ENCODE data around the gene ZNF823. TPM values are rescaled to one million over a fixed set of nuclear protein-coding genes. Genes with fewer than 3 reads are reported as not detected.
A peak's percentile ranks its signal among the peaks of the same experiment; 100 is the strongest.

The ZNF823 gene
- total and polyA plus RNA-seq, 2 of the 13 experiments (the other 11 are each of a cell fraction or from before 2014, with no cell fraction given) = 5.7 to 11.7 TPM

DNA sequence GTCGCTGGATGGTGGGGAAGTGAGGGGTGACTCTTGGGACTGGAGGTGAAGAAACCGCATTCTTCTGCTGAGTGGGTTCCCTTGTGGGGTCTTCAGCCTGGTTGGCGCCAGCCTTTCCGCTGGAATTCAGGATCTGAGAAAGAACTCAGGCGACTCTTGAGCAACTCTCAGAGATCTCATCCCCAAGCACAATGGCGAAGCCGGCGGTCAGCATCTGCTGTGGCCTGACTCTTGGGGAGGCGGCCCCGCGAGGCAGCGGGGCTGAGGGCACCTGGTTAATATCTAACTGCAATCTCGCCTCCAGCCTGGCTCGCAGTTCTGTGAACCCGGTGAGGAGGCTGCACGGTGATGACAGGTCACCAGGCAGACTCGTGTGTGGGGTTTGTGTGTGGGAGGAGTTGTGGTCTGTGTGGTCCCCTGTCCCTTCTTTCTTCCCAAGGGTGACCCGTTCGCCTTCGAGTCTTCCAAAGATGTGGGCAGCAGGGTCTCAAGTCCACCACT lies 28.9 kb upstream of the ZNF823 start (continued):
- TF ChIP-seq, protein P1, sequence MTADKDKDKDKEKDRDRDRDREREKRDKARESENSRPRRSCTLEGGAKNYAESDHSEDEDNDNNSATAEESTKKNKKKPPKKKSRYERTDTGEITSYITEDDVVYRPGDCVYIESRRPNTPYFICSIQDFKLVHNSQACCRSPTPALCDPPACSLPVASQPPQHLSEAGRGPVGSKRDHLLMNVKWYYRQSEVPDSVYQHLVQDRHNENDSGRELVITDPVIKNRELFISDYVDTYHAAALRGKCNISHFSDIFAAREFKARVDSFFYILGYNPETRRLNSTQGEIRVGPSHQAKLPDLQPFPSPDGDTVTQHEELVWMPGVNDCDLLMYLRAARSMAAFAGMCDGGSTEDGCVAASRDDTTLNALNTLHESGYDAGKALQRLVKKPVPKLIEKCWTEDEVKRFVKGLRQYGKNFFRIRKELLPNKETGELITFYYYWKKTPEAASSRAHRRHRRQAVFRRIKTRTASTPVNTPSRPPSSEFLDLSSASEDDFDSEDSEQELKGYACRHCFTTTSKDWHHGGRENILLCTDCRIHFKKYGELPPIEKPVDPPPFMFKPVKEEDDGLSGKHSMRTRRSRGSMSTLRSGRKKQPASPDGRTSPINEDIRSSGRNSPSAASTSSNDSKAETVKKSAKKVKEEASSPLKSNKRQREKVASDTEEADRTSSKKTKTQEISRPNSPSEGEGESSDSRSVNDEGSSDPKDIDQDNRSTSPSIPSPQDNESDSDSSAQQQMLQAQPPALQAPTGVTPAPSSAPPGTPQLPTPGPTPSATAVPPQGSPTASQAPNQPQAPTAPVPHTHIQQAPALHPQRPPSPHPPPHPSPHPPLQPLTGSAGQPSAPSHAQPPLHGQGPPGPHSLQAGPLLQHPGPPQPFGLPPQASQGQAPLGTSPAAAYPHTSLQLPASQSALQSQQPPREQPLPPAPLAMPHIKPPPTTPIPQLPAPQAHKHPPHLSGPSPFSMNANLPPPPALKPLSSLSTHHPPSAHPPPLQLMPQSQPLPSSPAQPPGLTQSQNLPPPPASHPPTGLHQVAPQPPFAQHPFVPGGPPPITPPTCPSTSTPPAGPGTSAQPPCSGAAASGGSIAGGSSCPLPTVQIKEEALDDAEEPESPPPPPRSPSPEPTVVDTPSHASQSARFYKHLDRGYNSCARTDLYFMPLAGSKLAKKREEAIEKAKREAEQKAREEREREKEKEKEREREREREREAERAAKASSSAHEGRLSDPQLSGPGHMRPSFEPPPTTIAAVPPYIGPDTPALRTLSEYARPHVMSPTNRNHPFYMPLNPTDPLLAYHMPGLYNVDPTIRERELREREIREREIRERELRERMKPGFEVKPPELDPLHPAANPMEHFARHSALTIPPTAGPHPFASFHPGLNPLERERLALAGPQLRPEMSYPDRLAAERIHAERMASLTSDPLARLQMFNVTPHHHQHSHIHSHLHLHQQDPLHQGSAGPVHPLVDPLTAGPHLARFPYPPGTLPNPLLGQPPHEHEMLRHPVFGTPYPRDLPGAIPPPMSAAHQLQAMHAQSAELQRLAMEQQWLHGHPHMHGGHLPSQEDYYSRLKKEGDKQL (CRISPR knock-in tag; IDR thresholded peaks at IDR 0.05; ENCODE audit: low read depth) = no peak
- TF ChIP-seq, protein P2, sequence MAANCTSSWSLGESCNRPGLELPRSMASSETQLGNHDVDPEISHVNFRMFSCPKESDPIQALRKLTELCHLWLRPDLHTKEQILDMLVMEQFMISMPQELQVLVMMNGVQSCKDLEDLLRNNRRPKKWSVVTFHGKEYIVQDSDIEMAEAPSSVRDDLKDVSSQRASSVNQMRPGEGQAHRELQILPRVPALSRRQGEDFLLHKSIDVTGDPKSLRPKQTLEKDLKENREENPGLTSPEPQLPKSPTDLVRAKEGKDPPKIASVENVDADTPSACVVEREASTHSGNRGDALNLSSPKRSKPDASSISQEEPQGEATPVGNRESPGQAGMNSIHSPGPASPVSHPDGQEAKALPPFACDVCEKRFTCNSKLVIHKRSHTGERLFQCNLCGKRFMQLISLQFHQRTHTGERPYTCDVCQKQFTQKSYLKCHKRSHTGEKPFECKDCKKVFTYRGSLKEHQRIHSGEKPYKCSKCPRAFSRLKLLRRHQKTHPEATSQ (CRISPR knock-in tag; IDR thresholded peaks at IDR 0.05; ENCODE audit: borderline replicate concordance) = no peak
- TF ChIP-seq ZNF550 (CRISPR knock-in tag; IDR thresholded peaks at IDR 0.05; ENCODE audit: borderline replicate concordance) (no peak), PPARG (CRISPR knock-in tag; conservative IDR thresholded peaks at IDR 0.05) (0 out of 2 replicates have a peak, but pooled peaks have one; percentile 44), CAMTA2 (CRISPR knock-in tag; IDR thresholded peaks at IDR 0.05; ENCODE audit: borderline replicate concordance) (no peak), KAT8 (CRISPR knock-in tag; IDR thresholded peaks at IDR 0.05) (no peak), ZFP36 (IDR thresholded peaks at IDR 0.05; ENCODE audit: borderline replicate concordance, low read depth, low read length, partially characterized antibody) (no peak), ZNF383 (CRISPR knock-in tag; IDR thresholded peaks at IDR 0.05; ENCODE audit: borderline replicate concordance) (no peak), ZNF543 (CRISPR knock-in tag; IDR thresholded peaks at IDR 0.05) (0 out of 2 replicates have a peak, but pooled peaks have one; percentile 16), ZNF552 (CRISPR knock-in tag; IDR thresholded peaks at IDR 0.05; ENCODE audit: borderline replicate concordance) (no peak), NR2F6 (IDR thresholded peaks at IDR 0.05) (no peak), NR2F6 (CRISPR knock-in tag; IDR thresholded peaks at IDR 0.05) (peak; percentile 40; the same call in 1 of the 2 replicates), CHCHD3 (CRISPR knock-in tag; IDR thresholded peaks at IDR 0.05) (no peak)
- TF ChIP-seq, protein P3, sequence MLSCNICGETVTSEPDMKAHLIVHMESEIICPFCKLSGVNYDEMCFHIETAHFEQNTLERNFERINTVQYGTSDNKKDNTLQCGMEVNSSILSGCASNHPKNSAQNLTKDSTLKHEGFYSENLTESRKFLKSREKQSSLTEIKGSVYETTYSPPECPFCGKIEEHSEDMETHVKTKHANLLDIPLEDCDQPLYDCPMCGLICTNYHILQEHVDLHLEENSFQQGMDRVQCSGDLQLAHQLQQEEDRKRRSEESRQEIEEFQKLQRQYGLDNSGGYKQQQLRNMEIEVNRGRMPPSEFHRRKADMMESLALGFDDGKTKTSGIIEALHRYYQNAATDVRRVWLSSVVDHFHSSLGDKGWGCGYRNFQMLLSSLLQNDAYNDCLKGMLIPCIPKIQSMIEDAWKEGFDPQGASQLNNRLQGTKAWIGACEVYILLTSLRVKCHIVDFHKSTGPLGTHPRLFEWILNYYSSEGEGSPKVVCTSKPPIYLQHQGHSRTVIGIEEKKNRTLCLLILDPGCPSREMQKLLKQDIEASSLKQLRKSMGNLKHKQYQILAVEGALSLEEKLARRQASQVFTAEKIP (CRISPR knock-in tag; IDR thresholded peaks at IDR 0.05; ENCODE audit: borderline replicate concordance) = no peak
- TF ChIP-seq, protein P4, sequence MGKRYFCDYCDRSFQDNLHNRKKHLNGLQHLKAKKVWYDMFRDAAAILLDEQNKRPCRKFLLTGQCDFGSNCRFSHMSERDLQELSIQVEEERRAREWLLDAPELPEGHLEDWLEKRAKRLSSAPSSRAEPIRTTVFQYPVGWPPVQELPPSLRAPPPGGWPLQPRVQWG (CRISPR knock-in tag; IDR thresholded peaks at IDR 0.05; ENCODE audit: borderline replicate concordance, low read depth) = no peak
- TF ChIP-seq, protein P5, sequence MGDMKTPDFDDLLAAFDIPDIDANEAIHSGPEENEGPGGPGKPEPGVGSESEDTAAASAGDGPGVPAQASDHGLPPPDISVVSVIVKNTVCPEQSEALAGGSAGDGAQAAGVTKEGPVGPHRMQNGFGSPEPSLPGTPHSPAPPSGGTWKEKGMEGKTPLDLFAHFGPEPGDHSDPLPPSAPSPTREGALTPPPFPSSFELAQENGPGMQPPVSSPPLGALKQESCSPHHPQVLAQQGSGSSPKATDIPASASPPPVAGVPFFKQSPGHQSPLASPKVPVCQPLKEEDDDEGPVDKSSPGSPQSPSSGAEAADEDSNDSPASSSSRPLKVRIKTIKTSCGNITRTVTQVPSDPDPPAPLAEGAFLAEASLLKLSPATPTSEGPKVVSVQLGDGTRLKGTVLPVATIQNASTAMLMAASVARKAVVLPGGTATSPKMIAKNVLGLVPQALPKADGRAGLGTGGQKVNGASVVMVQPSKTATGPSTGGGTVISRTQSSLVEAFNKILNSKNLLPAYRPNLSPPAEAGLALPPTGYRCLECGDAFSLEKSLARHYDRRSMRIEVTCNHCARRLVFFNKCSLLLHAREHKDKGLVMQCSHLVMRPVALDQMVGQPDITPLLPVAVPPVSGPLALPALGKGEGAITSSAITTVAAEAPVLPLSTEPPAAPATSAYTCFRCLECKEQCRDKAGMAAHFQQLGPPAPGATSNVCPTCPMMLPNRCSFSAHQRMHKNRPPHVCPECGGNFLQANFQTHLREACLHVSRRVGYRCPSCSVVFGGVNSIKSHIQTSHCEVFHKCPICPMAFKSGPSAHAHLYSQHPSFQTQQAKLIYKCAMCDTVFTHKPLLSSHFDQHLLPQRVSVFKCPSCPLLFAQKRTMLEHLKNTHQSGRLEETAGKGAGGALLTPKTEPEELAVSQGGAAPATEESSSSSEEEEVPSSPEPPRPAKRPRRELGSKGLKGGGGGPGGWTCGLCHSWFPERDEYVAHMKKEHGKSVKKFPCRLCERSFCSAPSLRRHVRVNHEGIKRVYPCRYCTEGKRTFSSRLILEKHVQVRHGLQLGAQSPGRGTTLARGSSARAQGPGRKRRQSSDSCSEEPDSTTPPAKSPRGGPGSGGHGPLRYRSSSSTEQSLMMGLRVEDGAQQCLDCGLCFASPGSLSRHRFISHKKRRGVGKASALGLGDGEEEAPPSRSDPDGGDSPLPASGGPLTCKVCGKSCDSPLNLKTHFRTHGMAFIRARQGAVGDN (CRISPR knock-in tag; IDR thresholded peaks at IDR 0.05) = no peak; the same call in 1 of the 2 replicates
